Adrenal gland (tissue), 5 donors: Measurements from ENCODE around the gene MCM7.

Experiments
- CTCF ChIP-seq, 6 experiments: fragments of 450-650 bp in 4 of 6; fragments of 200-600 bp in 2 of 6; sonication (generic) in 1 of 6; IDR thresholded peaks; 1 replicate in 5 of 6; 2 replicates in 1 of 6; pipeline versions ENCODE4 v1.5.1 to v1.8.0; 2016 to 2021; ENCODE audit warnings: antibody characterized with exemption in 6 of 6, mild to moderate bottlenecking in 2 of 6, moderate library complexity in 1 of 6
- POLR2A ChIP-seq, 2 donors: fragments of 450-650 bp; IDR thresholded peaks; one replicate each; pipeline ENCODE4 v1.6.1; 2017; ENCODE audit warnings: antibody characterized with exemption in 2 of 2, mild to moderate bottlenecking in 2 of 2, moderate library complexity in 1 of 2
- donor health status: DM: no; HTN: no; CAD: no.

GRCh38 chr7:100088621-100089457 is 12.4 kb downstream of the MCM7 start, which contains the start of gene COPS6:
- TF ChIP-seq CTCF (IDR thresholded peaks at IDR 0.05) = no peak
- TF ChIP-seq POLR2A (IDR thresholded peaks at IDR 0.05) = peak; percentile 48 to 69
